Central memory CD4-positive, alpha-beta T cell (primary cell): ENCODE measurements around the gene RAMP3.

ENCODE experiments used
- DNase-seq: peaks from one replicate; pipeline ENCODE4 v3.0.0; 2022

The RAMP3 gene

DNA sequence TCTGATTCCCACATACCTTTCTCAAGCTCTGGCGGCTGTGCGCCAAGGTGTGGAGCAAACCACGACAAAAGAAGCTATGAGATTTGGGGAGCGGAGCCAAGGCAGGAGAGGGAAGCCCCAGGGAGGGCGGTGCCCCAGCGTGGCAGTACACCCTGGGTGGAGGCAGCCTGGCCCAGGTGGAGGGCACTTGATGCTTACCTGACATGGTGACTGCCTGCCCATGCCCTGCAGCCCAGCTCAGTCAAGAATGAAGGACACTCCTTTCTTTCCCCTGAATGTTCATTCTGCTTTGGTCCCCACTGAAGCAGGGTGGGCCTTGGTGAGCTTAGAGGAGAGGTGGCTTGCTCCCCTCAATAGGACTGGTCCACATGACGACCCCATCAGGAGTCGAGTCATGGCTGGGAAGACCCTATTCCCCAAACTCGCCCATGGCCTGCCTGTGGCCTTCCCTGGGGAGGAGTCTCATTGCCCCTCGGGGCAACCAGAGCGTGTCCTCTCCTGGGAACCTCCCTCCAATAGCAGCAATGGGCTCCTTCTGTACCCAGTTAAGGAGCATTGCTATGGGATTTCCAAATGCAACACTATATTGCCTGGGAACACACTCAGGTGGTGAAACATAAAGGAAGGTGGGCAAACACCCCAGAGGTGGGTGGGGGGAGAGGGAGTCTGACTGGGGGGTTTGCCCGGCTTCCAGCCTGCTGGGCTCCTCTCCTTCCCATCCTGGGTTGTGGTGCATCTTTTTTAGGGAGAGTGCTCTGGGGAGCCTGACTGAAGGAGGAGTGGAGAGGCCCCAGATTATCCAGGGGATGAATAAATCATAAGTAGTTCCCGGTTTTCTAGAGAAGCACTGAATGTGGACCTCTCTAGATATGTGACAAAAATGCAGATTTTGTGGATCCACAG is 22.7 kb downstream of the RAMP3 start:
- DNase-seq = no peak

DNA sequence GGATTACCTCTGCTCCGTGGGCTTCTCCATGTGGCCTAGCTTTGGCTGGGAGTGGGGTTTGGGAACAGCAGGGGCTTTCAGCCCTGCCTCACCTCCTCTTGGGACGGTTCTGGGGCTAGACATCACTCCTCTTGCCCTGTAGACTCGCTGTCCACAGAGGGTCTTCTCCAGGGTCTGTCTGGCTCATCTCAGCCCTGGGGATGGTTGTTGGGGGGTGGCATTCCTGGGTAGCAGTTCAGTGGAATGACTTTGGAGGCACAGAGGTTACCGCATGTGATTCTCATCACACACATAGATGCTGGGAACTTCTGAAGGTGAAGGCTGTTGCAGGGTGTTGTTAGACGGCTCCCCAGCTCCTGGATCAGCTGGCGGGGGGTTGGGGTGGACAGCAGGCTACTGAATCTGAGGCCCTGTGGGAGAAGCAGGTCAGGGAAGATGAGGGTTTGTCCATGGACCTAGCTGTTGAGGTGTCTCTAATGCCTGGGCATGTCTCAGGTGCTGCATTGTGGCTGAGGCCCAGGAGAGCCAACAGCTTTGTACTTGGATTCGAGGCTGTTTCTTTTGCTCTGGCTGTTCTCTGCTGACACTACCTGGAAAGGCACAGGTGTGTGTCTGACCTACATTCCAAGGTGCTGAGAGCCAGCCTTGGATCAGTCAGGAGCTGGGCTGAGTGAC is 23.8 kb downstream of the RAMP3 start:
- DNase-seq = no peak

DNA sequence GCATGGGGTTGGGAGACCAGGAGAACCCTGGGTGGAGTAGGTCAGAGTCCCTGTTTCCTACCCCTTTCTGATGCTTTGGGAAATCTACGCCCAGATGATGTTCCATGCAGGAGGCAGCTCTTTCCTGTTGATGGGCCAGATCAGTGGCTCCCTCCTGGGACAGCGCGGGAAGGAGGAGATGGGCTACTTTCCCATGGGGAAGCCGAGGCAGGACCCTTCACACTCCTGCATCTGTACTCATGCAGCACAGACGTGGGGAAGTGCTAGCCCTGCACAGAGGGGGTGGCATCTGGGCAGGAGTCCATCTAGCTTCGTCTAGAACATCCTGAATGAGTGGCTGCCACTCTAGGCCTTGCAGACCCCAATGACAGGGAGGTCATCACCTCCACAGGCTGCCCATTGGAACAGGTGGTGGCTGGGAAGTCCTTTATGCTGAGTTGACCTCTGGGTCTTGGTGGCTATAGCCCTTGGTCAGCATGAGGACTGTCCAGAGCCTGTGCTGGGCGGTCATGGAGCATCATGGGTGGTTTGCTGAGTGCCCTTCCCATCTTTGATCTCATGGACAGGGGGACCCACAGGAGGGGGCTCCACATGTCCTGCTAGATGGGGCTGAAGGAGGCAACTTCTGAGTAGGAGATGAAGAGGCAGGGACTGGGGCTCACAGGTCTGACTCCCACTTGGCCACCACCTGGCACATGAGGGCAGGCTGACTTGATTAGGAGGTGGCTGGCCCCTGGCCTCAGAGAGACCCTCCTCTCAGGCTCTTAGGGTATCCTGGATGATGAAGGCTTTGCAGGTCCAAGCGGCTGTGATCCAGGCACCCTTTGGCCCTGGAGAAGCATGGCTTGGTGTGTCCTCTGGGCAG is 24.6 kb downstream of the RAMP3 start:
- DNase-seq = no peak

DNA sequence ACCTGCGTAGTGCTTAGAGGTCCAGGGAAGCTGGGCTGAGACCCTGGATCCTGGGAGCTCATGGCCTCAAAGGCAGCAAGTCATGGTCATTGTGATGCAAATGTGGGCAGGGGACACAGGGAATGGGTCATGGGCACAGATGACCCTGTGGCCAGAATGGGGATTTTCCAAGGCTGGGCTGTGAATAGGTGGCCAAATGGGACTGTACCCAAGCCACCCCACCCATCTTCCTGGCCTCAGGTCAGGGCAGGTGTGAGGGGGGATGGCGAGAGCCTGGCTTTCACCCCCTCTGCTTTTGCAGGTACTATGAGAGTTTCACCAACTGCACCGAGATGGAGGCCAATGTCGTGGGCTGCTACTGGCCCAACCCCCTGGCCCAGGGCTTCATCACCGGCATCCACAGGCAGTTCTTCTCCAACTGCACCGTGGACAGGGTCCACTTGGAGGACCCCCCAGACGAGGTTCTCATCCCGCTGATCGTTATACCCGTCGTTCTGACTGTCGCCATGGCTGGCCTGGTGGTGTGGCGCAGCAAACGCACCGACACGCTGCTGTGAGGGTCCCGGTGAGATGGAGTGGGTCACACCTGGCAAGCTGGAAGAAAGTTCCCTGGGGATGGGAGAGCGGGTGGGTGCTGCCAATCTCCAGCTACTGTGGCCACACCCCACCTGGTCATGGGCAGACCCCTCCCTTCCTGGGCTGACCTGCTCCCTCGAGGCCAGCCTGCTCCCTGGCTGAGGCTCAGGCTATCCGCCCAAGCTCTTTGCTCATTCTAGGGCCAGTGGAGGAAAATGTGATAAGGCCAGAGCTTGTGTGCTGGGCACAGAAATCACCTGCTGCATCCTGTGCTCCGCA is 25.5 kb downstream of the RAMP3 start:
- DNase-seq = no peak

DNA sequence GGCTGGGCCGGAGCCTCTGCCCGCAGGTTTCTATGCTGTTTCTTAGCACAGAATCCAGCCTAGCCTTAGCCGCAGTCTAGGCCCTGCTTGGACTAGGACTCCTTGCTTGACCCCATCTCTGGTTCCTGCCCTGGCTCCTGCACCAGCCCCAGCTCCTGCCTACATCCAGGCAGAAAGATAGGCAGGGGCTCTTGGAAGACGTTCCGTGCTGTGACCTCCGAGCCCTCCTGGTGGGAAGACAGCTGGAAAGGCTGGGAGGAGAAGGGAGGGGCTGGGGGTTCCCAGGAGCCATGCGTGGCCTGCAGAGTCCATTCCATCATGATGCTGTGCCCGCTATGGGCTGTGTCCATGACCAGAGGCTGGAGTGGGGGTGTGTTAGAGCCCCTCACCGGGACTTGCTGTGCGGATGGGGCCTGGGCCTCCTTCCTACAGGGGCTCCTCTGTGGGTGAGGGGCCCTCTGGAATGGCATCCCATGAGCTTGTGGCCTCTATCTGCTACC is 26.2 kb downstream of the RAMP3 start:
- no peak for DNase-seq

DNA sequence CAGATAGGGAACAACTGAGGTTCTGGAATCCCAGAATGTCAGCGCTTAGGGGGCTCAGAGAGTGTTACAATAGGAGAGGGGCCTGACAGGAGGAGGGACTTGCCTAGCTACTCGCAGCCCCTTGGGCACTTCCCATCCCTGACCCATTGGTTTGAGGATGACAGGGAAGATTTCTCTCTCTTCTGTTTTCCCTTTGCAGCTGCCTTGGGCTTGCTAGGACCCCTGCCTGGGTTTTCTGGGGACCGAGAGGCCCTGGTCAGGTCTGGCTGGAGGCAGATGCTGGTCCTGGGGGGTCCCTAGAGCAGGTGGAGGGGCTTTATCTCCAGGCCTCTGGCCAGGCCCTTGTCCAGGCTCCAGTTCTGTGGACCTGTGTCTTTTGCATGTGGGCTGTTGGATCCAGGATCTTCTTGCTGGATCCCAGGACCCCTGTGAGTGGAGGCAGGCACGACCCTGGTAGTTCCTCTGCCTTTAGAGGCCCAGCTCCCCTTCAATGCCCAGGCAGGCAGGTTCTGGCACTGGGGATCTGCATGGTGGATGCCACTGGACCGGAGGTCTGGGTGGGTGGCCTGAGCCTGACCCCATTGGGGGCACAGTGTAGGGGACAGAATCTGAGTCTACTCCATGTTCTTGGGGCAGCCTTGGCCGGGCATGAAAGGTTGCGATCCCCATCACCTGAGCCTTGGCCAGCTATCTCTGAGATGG is 26.9 kb downstream of the RAMP3 start:
- no peak for DNase-seq

DNA sequence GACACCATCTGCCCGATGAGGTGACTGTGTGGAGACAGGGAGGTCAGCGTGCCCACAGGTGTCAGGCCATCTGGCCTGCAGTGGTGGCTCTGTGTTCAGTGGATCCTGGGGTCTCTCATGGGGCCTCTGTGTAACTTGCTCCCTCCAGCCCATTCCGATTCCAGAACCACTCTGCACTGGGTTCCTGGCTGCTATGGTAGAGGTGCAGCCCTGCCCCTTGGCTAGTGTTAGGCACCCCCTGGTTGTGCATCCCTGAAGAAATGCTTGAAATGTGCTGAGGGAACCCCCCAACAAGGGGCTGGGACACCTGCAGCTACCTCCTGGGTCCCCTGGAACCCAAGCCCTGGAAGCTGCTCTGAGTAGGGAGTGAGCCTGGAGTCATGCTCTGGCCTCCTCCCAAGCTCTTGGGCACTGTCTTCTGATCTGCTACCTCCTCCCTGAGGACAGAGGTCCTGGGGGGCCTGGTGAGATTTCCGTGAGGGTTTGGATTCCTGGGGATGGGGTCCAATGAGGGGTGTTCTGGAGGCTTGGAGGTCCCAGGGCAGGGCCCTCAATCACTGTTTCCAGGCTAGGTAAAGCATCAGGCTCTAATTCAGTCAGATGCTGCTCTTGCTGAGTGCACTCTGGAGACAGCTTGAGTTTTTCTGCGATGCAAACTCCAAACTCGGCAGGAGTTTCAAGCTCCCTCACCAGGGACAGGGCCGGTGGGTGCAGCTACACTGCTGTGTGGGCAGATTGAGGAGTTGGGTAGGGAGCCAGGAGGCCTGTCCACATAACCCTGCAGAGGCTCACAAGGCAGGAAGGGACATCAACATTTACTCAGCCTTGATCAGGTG is 27.7 kb downstream of the RAMP3 start:
- DNase-seq = no peak

DNA sequence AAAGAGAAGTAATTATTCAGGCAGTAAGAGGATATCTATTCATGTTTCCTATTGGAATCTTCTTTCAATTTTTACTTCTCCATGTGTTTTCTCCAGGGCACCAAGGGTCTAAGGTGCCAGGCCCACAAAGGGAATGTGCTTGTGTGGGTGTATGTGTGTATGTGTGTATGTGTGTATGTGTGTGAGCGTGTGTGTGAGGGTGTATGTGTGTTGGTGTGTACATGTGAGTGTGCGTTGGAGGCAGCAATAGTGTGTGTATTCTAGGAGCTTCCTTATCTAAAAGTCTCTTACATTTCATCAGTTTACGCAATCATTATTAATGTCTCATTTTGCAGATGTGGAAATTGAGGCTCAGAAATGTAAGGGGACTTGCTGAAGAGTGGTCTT is 28.3 kb downstream of the RAMP3 start:
- no peak for DNase-seq

DNA sequence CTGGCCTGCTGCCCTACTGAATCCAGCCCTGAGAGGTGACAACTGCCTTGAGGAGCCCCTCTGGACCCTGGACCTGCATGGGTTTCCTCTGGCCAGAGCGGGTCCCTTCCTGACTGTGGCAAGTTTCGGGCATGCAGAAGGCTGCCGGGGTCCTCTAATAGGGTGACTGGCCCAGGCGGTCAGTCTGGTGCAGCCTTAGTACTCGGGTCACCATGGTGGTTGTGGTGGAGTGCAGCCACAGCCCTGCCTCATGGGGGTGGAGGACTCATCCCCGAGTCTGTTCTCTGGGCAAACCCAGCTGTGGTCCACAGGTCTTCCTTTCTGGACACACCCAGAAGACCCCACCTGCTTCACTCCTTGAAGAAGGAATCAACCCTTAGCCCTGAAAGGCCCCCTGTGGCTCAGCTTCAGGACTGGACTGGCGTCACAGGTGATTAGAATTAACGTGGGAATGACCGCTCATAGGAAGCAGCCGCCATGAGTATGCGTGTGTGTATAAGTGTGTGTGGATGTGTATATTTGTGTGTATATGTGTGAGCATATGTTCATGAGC is 28.7 kb downstream of the RAMP3 start:
- DNase-seq = no peak

DNA sequence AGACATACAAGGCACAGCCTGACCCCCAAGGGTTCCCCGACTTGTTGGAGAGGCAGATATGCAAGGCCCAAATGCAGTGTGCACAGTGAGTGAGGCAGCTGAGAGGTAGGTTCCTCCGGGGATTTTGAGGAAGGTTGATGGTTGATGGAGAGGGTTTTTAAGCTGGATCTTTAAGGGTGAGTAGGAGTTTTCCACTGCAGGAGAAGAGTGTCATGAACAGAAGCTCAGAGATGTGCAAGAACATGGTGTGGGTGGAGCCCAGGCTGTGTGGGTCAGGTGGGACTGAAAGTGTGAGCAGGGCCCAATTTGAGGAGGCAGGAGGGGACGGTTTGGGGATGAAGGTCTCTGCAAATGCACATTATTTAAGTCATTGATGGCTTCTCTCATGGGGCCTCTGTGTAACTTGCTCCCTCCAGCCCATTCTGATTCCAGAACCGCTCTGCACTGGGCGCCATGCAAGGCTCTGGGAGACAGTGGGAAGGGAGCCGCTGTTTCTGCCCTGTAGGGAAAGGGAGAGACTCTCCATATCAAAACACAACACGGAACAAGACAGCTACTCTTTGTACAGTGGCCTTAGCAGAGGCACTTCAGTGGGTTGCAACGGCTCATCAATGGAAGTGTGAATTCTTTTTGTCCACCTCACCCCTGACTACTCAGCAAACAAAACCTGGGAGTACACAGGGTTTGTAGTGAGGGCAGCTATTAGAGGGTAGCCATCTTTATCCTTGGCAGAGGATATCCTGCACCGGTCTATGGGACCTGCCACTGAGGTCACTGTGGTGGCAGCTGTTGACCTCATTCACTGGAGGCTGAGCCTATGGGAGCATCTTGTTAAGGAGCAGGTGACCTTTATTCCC is 29.7 kb downstream of the RAMP3 start:
- DNase-seq = no peak

DNA sequence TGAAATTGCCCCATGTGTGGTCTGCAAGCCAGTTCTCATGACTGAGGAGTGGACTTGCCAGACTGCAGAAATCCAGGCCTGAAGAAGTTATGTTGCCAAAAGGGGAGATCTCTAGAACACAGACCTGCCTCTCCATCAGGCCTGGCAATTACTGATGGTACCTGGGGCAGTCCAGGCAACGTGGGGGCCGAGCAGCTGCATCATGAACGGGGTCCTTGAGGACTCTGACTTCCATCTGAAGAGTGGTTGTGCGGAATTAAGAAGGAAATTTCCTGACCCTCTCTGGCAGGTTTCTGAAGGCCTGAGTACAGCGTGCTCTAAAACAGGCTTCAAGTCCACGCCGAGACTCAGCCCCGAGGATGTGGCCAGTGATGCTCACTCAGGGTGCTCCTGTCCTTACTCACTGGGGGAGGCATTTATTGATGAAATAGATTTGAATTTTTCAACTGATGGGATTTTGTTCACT is 30.4 kb downstream of the RAMP3 start:
- DNase-seq = no peak

DNA sequence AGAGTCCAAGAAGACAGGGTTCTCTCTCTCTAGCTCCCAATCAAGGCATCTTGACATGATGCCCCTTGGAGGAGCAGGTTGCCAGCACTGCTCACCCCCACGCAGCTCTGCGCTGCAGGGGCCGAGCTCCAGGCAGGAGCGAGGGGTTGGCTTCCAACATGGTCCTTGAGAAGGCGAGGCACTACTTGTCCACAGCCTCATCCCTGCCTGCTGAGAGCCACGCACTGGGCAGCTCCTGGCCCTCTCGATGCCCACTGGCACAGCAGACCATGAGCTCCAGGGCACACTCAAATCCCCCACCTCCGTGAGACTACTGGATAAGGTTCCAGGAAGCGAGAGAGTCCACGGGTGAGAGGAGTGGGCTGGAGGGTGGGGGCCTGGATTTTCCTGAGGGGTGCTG is 31.1 kb downstream of the RAMP3 start:
- no peak for DNase-seq

DNA sequence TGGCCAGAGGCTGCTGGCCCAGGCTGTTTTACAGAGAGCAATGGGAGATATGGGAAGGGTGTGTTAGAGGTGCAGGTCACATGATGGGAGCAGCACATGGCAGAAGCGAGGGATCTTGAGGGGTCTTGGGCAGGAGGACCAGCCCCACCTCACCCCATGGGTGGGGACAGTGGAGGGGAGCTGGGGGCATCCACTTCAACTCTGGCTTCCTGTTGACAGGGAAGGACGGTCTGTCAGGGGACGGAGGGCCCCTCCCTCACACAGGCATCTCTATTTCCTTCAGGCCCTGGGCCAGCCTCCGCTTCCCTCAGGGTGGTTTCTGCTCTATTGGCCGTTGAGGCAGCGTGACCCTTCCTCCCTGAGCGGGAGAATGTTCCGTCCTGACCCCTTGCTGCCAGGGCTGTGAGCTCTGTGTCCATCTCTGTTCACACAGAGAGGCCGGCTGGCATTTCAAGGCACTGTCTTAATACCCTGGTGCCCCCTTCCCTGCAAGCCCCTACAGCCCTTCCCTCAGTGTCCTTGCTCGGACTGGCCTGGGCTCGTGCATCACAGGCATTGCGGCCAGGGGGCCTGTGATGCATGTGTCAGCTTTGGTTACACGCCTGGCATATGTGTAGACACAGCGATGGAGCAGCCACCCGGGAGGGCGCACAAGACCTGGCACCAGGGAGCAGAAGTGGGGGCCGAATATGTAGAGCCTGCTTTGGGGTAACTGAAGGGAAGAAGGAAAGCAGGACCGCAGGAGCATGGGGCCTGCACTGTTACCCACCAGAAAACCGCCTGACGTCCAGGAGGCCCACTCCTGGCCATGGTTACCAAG is 31.8 kb downstream of the RAMP3 start:
- no peak for DNase-seq

DNA sequence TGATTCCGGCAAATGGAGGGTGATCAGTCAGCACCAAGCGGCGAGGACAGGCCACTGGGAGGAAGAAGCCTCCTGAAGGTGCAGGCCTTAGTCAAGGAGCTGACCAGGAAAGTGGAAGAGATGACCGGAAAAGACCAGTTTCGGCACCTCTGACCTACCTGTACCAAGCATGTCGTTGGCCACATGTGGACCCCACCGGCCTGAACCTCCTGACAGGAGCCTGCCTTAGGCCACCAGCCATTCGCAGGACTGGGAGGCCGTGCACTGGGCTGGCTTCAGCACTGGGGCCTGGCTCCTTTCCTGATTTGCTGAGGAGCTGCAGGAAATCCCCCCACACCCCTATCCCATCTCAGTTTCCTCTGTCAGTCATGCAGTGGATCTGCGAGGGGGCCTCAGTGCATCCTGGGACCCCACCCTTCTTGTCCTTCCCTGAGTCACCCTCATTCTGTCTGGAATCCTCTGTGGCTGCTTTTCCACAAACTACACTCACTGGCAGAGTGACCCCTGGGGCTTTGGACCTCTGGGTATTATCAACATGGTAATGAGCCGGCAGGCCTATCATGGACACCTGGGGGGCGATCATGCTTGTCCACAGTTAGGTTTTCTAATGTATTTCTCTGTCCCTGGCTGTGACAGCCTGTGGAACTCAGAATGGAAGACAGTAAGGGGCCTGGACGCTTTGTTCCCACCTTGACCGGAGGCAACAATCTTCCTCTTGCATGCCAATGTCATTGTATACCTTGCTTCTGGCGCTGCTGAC is 33.0 kb downstream of the RAMP3 start:
- DNase-seq = no peak

DNA sequence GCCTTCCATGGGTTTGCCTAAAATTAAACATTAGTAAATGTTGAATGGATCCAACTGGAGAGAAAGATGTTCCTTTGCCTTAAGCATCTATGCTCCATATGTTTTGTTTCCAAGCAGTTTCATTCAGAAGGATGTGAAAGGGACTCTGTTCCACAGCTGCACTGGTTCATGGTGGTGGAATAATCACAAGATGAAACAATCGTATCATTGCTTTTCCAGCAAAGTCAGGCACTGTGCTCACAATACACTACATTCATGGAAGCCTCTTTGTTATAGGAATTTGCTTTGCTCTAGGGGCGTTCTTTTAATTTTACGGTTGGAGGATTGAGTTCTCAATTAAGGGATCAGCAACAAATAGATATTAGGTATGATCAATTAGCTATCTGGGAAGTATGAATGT is 33.8 kb downstream of the RAMP3 start:
- no peak for DNase-seq

DNA sequence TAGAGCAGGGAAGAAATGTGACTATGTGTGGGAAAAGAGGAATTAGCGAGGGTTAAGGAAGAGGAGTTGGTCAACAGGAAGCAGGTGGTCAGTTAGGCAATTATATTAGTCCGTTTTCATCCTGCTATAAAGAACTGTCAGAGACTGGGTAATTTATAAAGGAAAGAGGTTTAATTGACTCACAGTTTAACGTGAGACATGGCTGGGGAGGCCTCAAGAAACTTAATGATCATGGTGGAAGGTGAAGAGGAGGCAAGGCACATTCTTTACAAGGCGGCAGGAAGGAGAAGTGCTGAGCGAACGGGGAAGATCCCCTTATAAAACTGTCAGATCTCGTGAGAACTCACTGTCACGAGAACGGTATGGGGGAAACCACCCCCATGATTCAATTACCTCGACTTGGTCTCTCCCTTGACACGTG is 35.0 kb downstream of the RAMP3 start:
- no peak for DNase-seq

DNA sequence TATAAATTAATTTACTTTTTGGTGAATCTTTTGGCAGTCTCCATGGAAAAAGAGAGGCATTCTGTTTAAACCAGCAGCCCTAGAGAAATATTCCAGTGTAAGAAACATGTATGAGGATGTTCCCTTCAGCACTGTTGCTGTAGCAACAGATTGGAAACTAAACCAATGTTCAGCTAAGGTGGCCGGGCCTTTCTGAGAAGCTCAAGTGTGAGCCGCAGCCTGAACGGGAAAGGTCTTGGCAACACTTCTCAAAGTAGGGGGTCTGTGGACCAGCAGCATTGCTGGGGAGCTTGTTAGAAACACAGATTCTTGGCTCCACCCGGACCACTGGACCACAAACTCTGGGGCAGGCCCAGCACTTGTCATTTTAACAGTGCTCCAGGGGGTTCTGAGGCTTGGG is 36.2 kb downstream of the RAMP3 start:
- no peak for DNase-seq
